ENCODE data around the gene MIA. TPM values are rescaled to one million over a fixed set of nuclear protein-coding genes. Genes with fewer than 3 reads are reported as not detected.

MIA gene
- total and polyA plus RNA-seq, 2 donors (not counting 1 experiment from before 2014, with no cell fraction given) = 0.37 to 5.7 TPM

- peak; percentile 97 for DNase-seq
- H3K27ac Mint-ChIP-seq = peak overlapping the region; percentile 99
- H3K9ac ChIP-seq (ENCODE audit: low read length) = peak overlapping the region; percentile 95
- peak overlapping the region; percentile 99 for H3K4me3 Mint-ChIP-seq
- H2AFZ ChIP-seq (ENCODE audit: insufficient read depth, low read depth, low read length, poor library complexity, severe bottlenecking) = no peak overlapping the region
- POLR2A ChIA-PET = interaction anchor here (0.6 to 4.6 kb wide), 22 partner anchors 10 to 1637 kb away, joined by 3 to 99 read pairs (median 6); partner anchors contain the start of genes ACTMAP, COQ8B, EGLN2 and HNRNPUL1
- ATAC-seq (ENCODE audit: low read depth) = peak; percentile 61
- no peaks in the 10 kb centered on the region for H3K27me3 Mint-ChIP-seq
- WGBS (ENCODE audit: insufficient coverage) = 4% methylated on average over 13 of the region's 13 CpGs
- H3K9me3 Mint-ChIP-seq (ENCODE audit: insufficient read depth) = no peaks in the 10 kb centered on the region
- no peaks in the 10 kb centered on the region for H3K27me3 ChIP-seq (replicated peaks in 1 of 4; ENCODE audit: control extremely low read depth in 1 of 4, control insufficient read depth in 3 of 4, insufficient read depth in 4 of 4, low read length in 3 of 4)
- peaks cover 0 to 13% of the 10 kb centered on the region in 2 experiments for H3K36me3 ChIP-seq (replicated peaks in 1 of 2; ENCODE audit: control extremely low read depth in 1 of 2, control insufficient read depth in 1 of 2, extremely low read depth in 1 of 2, insufficient read depth in 2 of 2, low read length in 1 of 2)
- intact Hi-C loops (cut with micrococcal nuclease) = loop anchor here (1.0 to 5.0 kb wide), 6 partner anchors 23 to 1365 kb away; partner anchors contain the start of genes ACTMAP, COQ8B, PLEKHG2 and SERTAD3
- peaks cover 63% of the 10 kb centered on the region for H3K4me1 Mint-ChIP-seq
- H3K9me3 ChIP-seq (ENCODE audit: control extremely low read depth in 1 of 3, control insufficient read depth in 2 of 3, insufficient read depth in 1 of 3, low read length in 2 of 3) = peaks cover 0 to 5% (median 0%) of the 10 kb centered on the region in 3 donors
- H3K4me2 ChIP-seq (replicated peaks; ENCODE audit: low read depth, low read length, poor library complexity, severe bottlenecking) = peak overlapping the region; percentile 89
- CTCF ChIA-PET = interaction anchor here (0.9 to 5.2 kb wide), 14 partner anchors 9 to 486 kb away, joined by 3 to 48 read pairs (median 7); partner anchors contain the start of genes ACTMAP, COQ8B, EGLN2 and ITPKC
- peak overlapping the region; percentile 67 to 100 (median 87) for H3K4me3 ChIP-seq (ENCODE audit: control extremely low read depth in 1 of 5, extremely low read depth in 1 of 5, insufficient read depth in 1 of 5, low read depth in 2 of 5, low read length in 4 of 5)
- TF ChIP-seq EZH2 (IDR thresholded peaks at IDR 0.05; ENCODE audit: borderline replicate concordance, insufficient read depth, low read depth, low read length, poor library complexity, severe bottlenecking) (no peak), CTCF (IDR thresholded peaks at IDR 0.05) (no peak)
- H3K4me1 ChIP-seq (ENCODE audit: control insufficient read depth in 2 of 2, insufficient read depth in 2 of 2, low read length in 2 of 2) = peaks cover 50 to 66% of the 10 kb centered on the region in 2 donors
- H3K79me2 ChIP-seq (ENCODE audit: control insufficient read depth, insufficient read depth, low read length) = peaks cover 38% of the 10 kb centered on the region
- peaks cover 25% of the 10 kb centered on the region for H4K20me1 ChIP-seq (ENCODE audit: control insufficient read depth, insufficient read depth, low read length, poor library complexity, severe bottlenecking)
- peak overlapping the region; percentile 97 to 99 for H3K27ac ChIP-seq (ENCODE audit: low read length in 2 of 2)
Measured at GRCh38 chr19:40776932-40777644, 1.8 kb downstream of the MIA start.
